Stomach (tissue), 4 donors: ENCODE measurements around the gene TMTC2.

Experiments used
- CTCF ChIP-seq, 7 experiments: fragments of 450-650 bp in 4 of 7; fragments of 200-600 bp in 3 of 7; sonication (generic) in 3 of 7; IDR thresholded peaks; one replicate each; pipeline ENCODE4 v1.5.1; 2016 to 2019; ENCODE audit warnings: antibody characterized with exemption in 7 of 7, control low read depth in 2 of 7, mild to moderate bottlenecking in 1 of 7
- POLR2A ChIP-seq, 4 donors: fragments of 450-650 bp; IDR thresholded peaks; one replicate each; pipeline ENCODE4 v1.6.1; 2016; ENCODE audit warnings: antibody characterized with exemption in 4 of 4, control low read depth in 2 of 4, mild to moderate bottlenecking in 1 of 4, moderate library complexity in 1 of 4

GRCh38 chr12:83003026-83003425 is 316.3 kb downstream of the TMTC2 start:
- TF ChIP-seq CTCF (IDR thresholded peaks at IDR 0.05) = no peak
- TF ChIP-seq POLR2A (IDR thresholded peaks at IDR 0.05) = no peak
